ENCODE measurements around the gene METTL14.

GRCh38 chr4:118756429-118756828 is 71.2 kb downstream of the METTL14 start:
- TF ChIP-seq CTCF (conservative IDR thresholded peaks at IDR 0.05), result no peak
- TF ChIP-seq EZH2 (IDR thresholded peaks at IDR 0.05; ENCODE audit: low read depth), result no peak
